Measurements from ENCODE around the gene KCNK4. TPM values are rescaled to one million over a fixed set of nuclear protein-coding genes. Genes with fewer than 3 reads are reported as not detected.

Gene KCNK4
- total RNA-seq, 1 donor from 2014 or later = 0.36 TPM

DNA sequence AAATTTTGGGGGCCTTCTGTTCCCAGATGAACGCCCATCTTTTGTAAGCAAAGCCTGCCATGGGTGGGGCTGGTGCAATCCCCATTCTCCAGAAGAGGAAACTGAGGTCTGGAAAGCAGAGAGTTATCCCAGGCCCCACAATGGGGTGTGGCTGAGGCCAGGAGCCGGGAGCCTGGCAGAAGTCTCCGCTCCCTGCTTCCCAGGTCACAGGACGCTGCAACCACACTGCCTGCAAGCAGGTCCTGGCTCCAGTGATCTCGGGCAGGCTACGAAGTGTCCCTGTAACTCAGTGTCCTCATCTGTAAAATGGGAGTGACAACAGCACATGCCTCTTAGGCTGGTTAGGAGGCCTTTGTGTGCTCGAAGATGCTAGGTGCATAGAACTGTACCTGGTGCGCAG is 38.1 kb upstream of the KCNK4 start:
- DNase-seq (ENCODE audit: low spot score) = no peak
- Mint-ChIP-seq H3K9me3 (ENCODE audit: unreplicated experiment) (no peaks in the 10 kb centered on the region), H3K4me1 (ENCODE audit: unreplicated experiment) (peaks cover 29% of the 10 kb centered on the region), H3K36me3 (ENCODE audit: low read depth, unreplicated experiment) (peaks cover 4% of the 10 kb centered on the region), H3K27ac (ENCODE audit: unreplicated experiment) (no peak overlapping the region), H3K27me3 (ENCODE audit: unreplicated experiment) (peaks cover 11% of the 10 kb centered on the region), H3K4me3 (ENCODE audit: unreplicated experiment) (peak overlapping the region; percentile 59)
- TF ChIP-seq, protein P1, sequence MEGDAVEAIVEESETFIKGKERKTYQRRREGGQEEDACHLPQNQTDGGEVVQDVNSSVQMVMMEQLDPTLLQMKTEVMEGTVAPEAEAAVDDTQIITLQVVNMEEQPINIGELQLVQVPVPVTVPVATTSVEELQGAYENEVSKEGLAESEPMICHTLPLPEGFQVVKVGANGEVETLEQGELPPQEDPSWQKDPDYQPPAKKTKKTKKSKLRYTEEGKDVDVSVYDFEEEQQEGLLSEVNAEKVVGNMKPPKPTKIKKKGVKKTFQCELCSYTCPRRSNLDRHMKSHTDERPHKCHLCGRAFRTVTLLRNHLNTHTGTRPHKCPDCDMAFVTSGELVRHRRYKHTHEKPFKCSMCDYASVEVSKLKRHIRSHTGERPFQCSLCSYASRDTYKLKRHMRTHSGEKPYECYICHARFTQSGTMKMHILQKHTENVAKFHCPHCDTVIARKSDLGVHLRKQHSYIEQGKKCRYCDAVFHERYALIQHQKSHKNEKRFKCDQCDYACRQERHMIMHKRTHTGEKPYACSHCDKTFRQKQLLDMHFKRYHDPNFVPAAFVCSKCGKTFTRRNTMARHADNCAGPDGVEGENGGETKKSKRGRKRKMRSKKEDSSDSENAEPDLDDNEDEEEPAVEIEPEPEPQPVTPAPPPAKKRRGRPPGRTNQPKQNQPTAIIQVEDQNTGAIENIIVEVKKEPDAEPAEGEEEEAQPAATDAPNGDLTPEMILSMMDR (IDR thresholded peaks at IDR 0.05; ENCODE audit: unreplicated experiment) = no peak

GRCh38 chr11:64253481-64253880 is 37.6 kb upstream of the KCNK4 start:
- Mint-ChIP-seq H3K4me1 (ENCODE audit: unreplicated experiment) (peaks cover 25% of the 10 kb centered on the region), H3K27me3 (ENCODE audit: unreplicated experiment) (peaks cover 11% of the 10 kb centered on the region), H3K9me3 (ENCODE audit: unreplicated experiment) (no peaks in the 10 kb centered on the region), H3K27ac (ENCODE audit: unreplicated experiment) (no peak overlapping the region), H3K4me3 (ENCODE audit: unreplicated experiment) (peak overlapping the region; percentile 74), H3K36me3 (ENCODE audit: low read depth, unreplicated experiment) (peaks cover 4% of the 10 kb centered on the region)
- DNase-seq (ENCODE audit: low spot score) = no peak
- TF ChIP-seq, protein P1 (IDR thresholded peaks at IDR 0.05; ENCODE audit: unreplicated experiment) = no peak

GRCh38 chr11:64254326-64254725 is 36.8 kb upstream of the KCNK4 start:
- Mint-ChIP-seq H3K27ac (ENCODE audit: unreplicated experiment) (no peak overlapping the region), H3K36me3 (ENCODE audit: low read depth, unreplicated experiment) (peaks cover 5% of the 10 kb centered on the region), H3K4me1 (ENCODE audit: unreplicated experiment) (peaks cover 19% of the 10 kb centered on the region), H3K9me3 (ENCODE audit: unreplicated experiment) (no peaks in the 10 kb centered on the region), H3K27me3 (ENCODE audit: unreplicated experiment) (peaks cover 13% of the 10 kb centered on the region), H3K4me3 (ENCODE audit: unreplicated experiment) (no peak overlapping the region)
- TF ChIP-seq, protein P1 (IDR thresholded peaks at IDR 0.05; ENCODE audit: unreplicated experiment) = no peak
- no peak for DNase-seq (ENCODE audit: low spot score)

DNA sequence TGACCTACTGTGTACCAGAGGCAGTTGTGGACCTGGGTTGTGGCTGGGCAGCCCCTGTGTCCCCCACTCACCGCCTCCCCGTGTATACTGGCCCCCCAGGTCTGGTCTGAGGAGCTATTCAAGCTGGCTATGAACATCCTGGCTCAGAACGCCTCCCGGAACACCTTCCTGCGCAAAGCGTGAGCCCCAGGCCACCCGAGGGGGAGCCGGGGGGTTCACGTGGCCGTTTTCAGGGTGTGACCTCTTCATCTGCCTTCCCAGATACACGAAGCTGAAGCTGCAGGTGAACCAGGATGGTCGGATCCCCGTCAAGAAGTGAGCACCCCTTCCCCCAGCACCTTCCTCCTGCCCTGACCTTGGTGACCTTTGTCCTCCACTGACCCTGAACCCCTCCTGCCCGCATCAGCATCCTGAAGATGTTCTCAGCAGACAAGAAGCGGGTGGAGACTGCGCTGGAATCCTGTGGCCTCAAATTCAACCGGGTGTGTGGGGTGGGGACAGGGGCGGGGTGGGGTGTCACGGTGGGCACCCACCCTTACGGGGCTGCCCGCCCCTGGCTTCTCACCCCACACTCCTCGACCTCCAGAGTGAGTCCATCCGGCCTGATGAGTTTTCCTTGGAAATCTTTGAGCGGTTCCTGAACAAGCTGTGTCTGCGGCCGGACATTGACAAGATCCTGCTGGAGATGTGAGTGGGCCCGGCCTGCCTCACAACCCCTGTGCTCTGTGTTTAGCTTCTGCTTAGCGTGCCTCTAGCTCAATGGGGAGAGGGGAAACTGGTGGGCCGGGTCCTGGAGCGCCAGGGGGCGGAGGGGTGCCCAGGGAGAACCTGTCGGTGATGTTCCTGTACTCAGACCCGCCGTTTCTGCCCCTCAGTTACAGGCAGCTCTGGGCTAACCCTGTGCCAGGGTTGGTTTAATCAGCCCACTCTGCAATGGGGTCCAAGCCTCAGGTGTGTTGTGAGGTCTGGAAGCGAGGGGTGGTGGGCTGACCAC is 35.7 kb upstream of the KCNK4 start:
- Mint-ChIP-seq H3K4me3 (ENCODE audit: unreplicated experiment) (no peak overlapping the region), H3K9me3 (ENCODE audit: unreplicated experiment) (no peaks in the 10 kb centered on the region), H3K27ac (ENCODE audit: unreplicated experiment) (no peak overlapping the region), H3K27me3 (ENCODE audit: unreplicated experiment) (peaks cover 17% of the 10 kb centered on the region), H3K4me1 (ENCODE audit: unreplicated experiment) (peaks cover 10% of the 10 kb centered on the region), H3K36me3 (ENCODE audit: low read depth, unreplicated experiment) (peaks cover 16% of the 10 kb centered on the region)
- no peak for DNase-seq (ENCODE audit: low spot score)
- TF ChIP-seq, protein P1 (IDR thresholded peaks at IDR 0.05; ENCODE audit: unreplicated experiment) = no peak

DNA sequence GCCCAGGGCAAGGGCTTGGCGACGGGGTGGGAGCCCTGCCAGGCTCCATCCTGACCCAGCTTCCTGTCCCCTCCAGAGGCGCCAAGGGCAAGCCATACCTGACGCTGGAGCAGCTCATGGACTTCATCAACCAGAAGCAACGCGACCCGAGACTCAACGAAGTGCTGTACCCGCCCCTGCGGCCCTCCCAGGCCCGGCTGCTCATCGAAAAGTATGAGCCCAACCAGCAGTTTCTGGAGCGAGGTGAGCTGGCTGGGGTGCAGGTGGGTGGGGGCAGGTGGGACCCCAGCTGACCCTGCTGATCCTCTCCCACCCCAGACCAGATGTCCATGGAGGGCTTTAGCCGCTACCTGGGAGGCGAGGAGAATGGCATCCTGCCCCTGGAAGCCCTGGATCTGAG is 34.8 kb upstream of the KCNK4 start:
- H3K36me3 Mint-ChIP-seq (ENCODE audit: low read depth, unreplicated experiment) = peaks cover 17% of the 10 kb centered on the region
- no peak for DNase-seq (ENCODE audit: low spot score)
- TF ChIP-seq, protein P1 (IDR thresholded peaks at IDR 0.05; ENCODE audit: unreplicated experiment) = no peak
- H3K27me3 Mint-ChIP-seq (ENCODE audit: unreplicated experiment) = peaks cover 17% of the 10 kb centered on the region
- no peak overlapping the region for H3K4me3 Mint-ChIP-seq (ENCODE audit: unreplicated experiment)
- no peak overlapping the region for H3K27ac Mint-ChIP-seq (ENCODE audit: unreplicated experiment)
- H3K4me1 Mint-ChIP-seq (ENCODE audit: unreplicated experiment) = peaks cover 10% of the 10 kb centered on the region
- no peaks in the 10 kb centered on the region for H3K9me3 Mint-ChIP-seq (ENCODE audit: unreplicated experiment)
